ENCODE data around the gene NAALAD2.
A peak's percentile ranks its signal among the peaks of the same experiment; 100 is the strongest.
"Not testable (repeated sequence)": the region's sequence is repeated elsewhere in the genome, so short reads cannot be mapped to it uniquely, and the experiment has no call there.

NAALAD2 gene

DNA sequence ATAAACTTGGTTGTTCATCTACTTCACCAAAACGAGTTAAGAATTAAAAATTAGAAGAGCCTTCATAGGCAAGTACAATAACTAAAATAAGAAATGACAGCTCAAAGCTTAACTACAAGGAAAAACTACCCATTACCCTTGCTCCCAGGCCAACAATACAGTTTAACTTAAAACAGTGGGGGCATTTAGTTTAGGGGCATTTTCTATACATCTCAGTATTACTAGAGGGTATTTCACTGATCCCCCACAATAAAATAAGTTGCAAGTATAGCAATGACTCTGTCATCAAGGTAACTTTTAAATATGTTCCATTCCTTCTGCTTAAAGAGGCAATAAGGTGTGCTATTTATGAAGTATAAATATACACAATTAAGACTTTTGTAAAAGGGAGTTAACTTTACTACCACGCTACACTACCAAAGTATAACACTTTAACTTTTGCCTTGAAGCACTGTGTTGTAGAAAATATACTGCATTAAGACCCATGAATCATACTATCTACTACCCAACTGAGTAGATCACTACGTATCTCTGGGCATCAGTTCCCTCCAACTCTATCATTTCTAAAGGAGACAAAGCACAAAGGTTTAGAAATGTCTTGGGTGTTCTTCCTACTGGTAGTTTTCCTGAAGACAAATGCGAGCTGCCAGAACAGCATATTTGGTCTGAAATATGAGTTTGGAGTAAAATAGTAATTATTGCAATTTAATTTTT, 58.6 kb downstream of the NAALAD2 start:
- DNase-seq (ENCODE audit: low read depth, low spot score) = no peak

DNA sequence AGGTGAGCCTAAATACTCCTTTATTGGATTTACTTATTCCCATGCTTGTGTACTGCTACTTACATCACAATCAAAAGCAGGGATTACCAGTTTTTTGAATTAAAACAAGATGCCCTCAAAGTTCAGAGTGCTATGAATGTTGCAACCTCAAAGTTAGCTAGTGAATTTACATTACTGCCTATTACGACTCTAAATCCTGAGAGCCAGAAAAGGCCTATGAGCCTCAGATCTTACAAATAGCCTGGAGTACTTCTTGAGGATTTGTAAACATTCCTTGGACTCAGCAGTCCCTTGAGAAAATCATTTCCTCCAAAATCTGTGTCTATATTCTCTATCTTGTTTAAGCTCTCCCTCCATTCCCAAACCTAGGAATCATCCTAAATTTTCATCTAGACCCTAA, 62.9 kb downstream of the NAALAD2 start:
- DNase-seq (ENCODE audit: low read depth, low spot score) = no peak

GRCh38 chr11:90202342-90202741, 67.9 kb downstream of the NAALAD2 start:
- DNase-seq (ENCODE audit: low read depth, low spot score) = no peak

GRCh38 chr11:90204407-90204806, 69.9 kb downstream of the NAALAD2 start:
- no peak for DNase-seq (ENCODE audit: low read depth, low spot score)

DNA sequence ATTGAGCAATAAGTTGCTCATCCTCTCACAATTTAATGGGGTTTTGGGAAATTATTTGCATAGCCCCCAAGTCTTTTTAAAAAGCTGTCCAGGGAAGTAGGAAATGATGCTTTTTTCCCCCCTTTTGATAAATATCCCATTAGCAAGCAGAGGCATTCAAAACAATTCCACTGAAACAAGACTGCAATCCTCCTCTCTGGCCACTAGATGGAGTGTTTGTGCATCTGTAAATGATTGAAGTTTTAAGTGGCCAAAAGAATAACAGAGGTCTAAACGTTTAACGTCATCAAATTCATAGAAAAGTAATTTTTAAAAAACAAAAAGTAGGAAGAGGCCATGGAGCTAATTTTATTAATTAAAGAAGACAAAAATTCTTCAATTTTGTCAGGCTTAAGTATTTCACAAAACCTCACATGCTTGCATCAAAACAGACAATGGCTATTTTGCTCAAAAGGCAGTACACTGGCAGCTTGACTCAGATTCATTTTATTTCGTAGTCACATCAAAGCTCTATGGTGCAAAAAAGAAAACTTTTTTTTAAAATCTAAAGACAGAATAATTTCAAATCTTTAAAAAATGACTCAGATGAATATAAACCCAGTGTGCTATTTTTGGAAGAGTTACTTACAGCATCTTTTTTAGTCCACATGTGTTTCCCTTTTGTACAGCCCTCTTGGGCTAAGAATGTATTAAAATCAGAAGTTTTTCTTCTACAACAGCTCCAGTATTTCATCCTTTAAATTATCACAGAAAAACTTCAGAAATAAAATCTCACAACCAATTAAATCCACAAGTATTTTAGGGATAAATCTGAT, 70.6 kb downstream of the NAALAD2 start:
- peak; percentile 55 for DNase-seq (ENCODE audit: low read depth, low spot score)

DNA sequence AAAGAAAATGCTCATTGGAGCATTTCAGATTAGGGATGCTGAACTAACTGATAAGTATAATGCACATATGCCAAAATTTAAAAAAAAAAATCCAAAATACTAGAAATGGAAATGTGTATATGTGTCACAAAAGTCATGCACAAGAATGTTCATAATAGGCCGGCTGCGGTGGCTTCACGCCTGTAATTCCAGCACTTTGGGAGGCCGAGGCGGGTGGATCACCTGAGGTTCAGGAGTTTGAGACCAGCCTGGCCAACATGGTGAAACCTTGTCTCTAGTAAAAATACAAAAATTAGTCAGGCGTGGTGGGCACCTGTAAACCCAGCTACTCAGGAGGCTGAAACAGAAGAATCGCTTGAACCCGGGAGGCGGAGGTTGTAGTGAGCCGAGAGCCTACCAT, 73.5 kb downstream of the NAALAD2 start:
- not testable (repeated sequence) for DNase-seq (ENCODE audit: low read depth, low spot score)

DNA sequence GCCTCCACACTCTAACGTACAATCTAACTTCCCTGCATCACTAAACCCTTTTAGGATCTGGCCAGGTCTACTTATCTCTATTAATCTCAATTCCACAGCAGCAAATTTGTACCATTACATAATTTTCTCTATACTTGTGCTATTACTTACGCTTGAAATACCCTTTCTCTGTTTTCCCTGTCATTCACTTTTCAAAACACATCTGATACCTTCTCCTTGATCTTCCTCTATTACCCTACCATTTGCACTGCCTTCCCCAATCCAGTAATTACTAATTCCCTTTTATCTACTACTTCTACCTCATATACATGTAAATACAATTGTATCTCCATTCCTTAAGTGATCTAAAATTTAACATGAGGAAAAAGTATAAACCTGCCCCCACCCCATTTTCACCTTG, 74.4 kb downstream of the NAALAD2 start:
- no peak for DNase-seq (ENCODE audit: low read depth, low spot score)

GRCh38 chr11:90213322-90213721, 78.9 kb downstream of the NAALAD2 start:
- DNase-seq (ENCODE audit: low read depth, low spot score) = no peak

GRCh38 chr11:90216611-90217010, 82.1 kb downstream of the NAALAD2 start:
- DNase-seq (ENCODE audit: low read depth, low spot score) = no peak

- DNase-seq (ENCODE audit: low read depth, low spot score) = peak; percentile 21
Observed at GRCh38 chr11:90218606-90219005, 84.1 kb downstream of the NAALAD2 start.

GRCh38 chr11:90219438-90219837, 85.0 kb downstream of the NAALAD2 start:
- DNase-seq (ENCODE audit: low read depth, low spot score) = no peak

GRCh38 chr11:90220391-90220790, 85.9 kb downstream of the NAALAD2 start:
- no peak for DNase-seq (ENCODE audit: low read depth, low spot score)

DNA sequence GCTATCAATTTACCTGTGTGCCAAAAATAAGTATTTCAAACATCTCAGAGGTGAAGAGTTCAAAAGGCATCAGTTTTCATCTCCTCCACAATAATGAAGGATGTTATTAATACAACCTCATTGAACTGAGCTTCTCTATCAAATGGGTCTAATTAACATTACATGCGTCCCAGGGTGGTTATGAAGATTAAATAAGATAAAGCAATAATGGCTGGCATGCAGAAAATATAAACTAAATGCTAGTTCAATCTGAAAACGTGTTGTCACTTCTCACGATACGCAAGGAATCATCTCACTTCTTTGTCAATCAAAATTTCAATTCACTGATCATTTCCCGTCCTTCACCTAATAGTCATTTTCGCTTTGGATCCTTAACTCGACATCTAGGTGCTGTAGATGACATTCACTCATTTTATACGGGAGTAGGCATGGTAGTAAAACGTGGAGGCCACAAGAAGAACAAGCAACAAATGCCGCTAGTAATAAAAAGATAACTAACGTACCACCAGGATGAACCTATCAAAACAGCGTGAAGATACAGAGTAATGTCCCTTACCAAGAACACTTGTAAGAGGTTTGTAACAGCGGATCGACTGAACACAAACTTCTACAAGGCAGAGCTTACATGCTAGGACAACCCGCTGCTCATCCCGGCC, 87.5 kb downstream of the NAALAD2 start:
- no peak for DNase-seq (ENCODE audit: low read depth, low spot score)

DNA sequence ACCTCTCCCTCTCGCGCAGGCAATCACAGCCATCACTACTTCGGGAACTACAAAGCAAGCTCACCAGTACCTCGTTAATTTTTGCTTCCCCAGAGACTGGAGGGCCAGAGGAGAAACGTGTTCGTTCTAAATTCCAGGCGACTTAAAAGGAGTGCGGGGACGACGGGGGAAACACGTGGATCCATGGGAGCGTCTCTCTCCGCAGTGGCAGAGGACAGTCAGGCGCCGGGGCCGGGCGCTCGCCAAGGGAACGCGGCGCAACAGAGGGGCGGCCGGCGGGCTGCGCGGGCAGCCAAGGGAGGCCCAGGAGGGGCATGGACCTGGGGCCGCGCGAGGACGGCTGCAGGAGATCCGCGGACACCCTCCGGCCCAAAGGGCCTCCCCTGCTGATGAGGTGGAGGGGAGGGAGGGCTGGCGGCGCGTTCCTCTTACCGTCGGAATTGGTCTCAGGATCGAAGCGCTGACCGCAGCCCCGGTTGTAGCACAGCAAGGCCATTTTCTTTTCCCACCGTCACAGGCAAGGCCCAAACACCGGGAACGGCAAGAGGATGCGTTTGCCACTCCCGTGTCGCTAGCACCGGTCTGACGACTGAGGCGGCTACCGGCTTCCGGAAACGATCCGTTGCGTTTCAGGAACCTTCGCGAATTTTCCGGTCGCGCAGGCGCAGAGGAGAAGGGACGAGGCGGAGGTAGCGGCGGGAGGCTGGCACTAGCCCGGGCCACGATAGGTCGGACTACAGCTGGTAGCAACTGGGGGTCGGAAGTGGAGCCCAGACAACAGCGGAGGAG, 88.2 kb downstream of the NAALAD2 start, which contains the start of gene CHORDC1:
Gene CHORDC1 (minus strand): TSS at position 591 of the 789 bp plus-strand sequence. CDS start 95 bp downstream, at position 496.
- peak; percentile 89 for DNase-seq (ENCODE audit: low read depth, low spot score)

- no peak for DNase-seq (ENCODE audit: low read depth, low spot score)
Observed at GRCh38 chr11:90223248-90223585, 88.8 kb downstream of the NAALAD2 start.

- no peak for DNase-seq (ENCODE audit: low read depth, low spot score)
Observed at GRCh38 chr11:90228056-90228455, 93.6 kb downstream of the NAALAD2 start.

DNA sequence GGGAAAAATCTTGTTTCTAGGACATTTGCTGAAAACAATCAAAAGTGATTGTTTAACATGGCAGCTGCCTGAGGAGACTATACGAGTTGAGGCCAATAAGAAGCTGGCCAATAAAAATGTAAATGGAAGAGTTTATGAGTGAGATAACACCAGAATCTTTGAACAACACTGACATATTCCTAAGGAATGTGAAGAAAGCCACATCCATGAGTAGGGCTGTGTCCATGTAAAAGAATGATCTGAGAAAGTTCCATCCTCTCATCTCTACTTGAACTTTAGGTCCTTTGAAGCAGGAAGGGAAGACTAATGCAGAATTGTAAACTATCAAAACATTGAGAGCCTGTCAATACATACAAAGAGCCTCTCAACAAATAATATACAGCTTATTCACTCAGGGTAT, 95.3 kb downstream of the NAALAD2 start:
- no peak for DNase-seq (ENCODE audit: low read depth, low spot score)

- no peak for DNase-seq (ENCODE audit: low read depth, low spot score)
Observed at GRCh38 chr11:90234977-90235376, 100.5 kb downstream of the NAALAD2 start.

DNA sequence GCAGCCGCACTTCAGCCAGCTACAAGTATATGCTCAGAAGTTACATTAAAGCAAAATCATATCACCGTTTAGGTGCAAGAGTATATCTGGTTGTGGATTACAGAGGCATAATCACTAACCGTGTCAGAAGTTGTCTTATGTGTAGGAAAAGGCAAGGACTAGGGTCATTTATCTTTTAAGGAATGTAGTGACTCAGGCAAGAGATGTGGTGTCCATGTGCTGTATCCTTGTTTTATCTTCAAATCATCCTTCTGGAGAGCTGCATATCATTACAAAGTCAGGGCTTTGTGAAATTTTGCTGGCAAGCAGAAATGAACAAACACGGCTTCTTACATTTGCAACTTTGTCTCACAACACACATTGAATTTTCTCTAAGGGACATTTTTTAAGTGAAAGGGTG, 101.1 kb downstream of the NAALAD2 start:
- DNase-seq (ENCODE audit: low read depth, low spot score) = no peak

DNA sequence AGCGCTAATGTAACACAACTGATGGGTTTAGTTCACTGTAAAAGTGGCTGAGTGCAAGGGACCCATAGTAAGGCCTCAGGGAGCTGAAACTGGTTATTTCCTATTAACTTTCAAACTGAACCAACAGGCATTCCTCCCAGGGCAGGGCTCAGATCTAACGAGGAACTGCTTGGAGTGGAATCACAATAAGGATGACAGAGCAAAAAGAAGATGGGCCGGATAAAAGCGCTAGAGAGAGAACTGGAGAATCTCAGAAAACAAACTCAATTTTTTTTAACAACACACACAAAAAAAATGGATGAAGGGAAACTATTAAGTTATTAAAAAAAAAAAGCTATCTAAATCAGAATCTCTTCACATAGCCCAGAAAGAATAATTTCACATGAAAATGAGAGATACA, 102.5 kb downstream of the NAALAD2 start:
- DNase-seq (ENCODE audit: low read depth, low spot score) = no peak

DNA sequence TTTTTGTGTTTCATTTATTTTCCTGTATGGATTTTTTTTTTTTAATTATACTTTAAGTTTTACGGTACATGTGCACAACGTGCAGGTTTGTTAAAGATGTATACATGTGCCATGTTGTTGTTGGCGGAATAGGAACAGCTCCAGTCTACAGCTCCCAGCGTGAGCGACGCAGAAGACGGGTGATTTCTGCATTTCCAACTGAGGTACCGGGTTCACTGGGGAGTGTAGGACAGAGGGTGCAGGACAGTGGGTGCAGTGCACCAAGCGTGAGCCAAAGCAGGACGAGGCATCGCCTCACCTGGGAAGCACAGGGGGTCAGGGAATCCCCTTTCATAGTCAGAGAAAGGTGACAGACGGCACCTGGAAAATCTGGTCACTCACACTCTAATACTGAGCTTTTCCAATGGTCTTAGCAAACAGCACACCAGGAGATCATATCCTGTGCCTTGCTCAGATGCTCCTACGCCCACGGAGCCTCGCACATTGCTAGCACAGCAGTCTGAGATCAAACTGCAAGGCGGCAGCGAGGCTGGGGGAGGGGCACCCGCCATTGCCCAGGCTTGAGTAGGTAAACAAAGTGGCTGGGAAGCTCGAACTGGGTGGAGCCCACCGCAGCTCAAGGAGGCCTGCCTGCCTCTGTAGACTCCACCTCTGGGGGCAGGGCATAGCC, 105.6 kb downstream of the NAALAD2 start:
- DNase-seq (ENCODE audit: low read depth, low spot score) = peak; percentile 37

Data from ELF-1 (cell line).